Measurements from ENCODE around the gene ABLIM1. TPM values are rescaled to one million over a fixed set of nuclear protein-coding genes. Genes with fewer than 3 reads are reported as not detected.

Gene ABLIM1
- total and polyA plus RNA-seq, 2 of the 13 experiments (the other 11 are each of a cell fraction or from before 2014, with no cell fraction given) = 59.4 to 92.7 TPM

- intact Hi-C loops (cut with micrococcal nuclease; ENCODE audit: unreplicated experiment) (no loop called here), in situ Hi-C loops (cut with HindIII; ENCODE audit: extremely low pct_ligation_motif_present, low pct_unique_long_range_greater_than_20kb) (no loop called here)
- no peak overlapping the region for H2AFZ ChIP-seq (ENCODE audit: low read length)
- H3K27ac ChIP-seq (ENCODE audit: extremely low read length, insufficient read depth, low read length) = no peak overlapping the region
- WGBS (ENCODE audit: low lambda C conversion rate) = 64% methylated on average over 5 of the region's 5 CpGs
- no peak overlapping the region for H3K4me2 ChIP-seq (ENCODE audit: low read depth, low read length)
- peak; percentile 95 for TF ChIP-seq ZNF331 (CRISPR knock-in tag; IDR thresholded peaks at IDR 0.05)
- TF ChIP-seq ADNP (CRISPR knock-in tag; IDR thresholded peaks at IDR 0.05) = no peak
- TF ChIP-seq HNF1B (CRISPR knock-in tag; IDR thresholded peaks at IDR 0.05) = no peak
- 0 out of 2 replicates have a peak, but pooled peaks have one; percentile 31 for TF ChIP-seq FOSL2 (CRISPR knock-in tag; IDR thresholded peaks at IDR 0.05)
- no peak for TF ChIP-seq ZSCAN29 (CRISPR knock-in tag; conservative IDR thresholded peaks at IDR 0.05)
- no peaks in the 10 kb centered on the region for H3K79me2 ChIP-seq (ENCODE audit: insufficient read depth, low read length)
- DNase-seq (ENCODE audit: low spot score) (peak; percentile 22), FAIRE-seq (no peak), ATAC-seq (no peak)
- H3K27me3 ChIP-seq (ENCODE audit: control insufficient read depth in 1 of 2, insufficient read depth in 2 of 2, low read length in 2 of 2) = no peaks in the 10 kb centered on the region
- no peak overlapping the region for H3K9ac ChIP-seq (ENCODE audit: insufficient read depth, low read depth, low read length)
- POLR2A ChIA-PET = no interaction called here
- BruUV-seq (replicated peaks) = no TSS peak
- H3K36me3 ChIP-seq (replicated peaks in 1 of 2; ENCODE audit: control insufficient read depth in 1 of 2, insufficient read depth in 2 of 2, low read length in 2 of 2) = no peaks in the 10 kb centered on the region
- peaks cover 47% of the 10 kb centered on the region for H3K4me1 ChIP-seq (ENCODE audit: insufficient read depth, low read length)
- no peak overlapping the region for H3K4me3 ChIP-seq (replicated peaks in 1 of 3; ENCODE audit: insufficient read depth in 1 of 3, low read depth in 2 of 3, low read length in 3 of 3)
- H4K20me1 ChIP-seq (ENCODE audit: insufficient read depth, low read length) = no peaks in the 10 kb centered on the region
- H3K9me3 ChIP-seq (ENCODE audit: low read length) = no peaks in the 10 kb centered on the region
- CTCF ChIA-PET (ENCODE audit: low intra/inter-chr PET ratio, low total read pairs) = no interaction called here
These were observed 32.9 kb downstream of the ABLIM1 start for GRCh38 chr10:114624951-114625780.

GRCh38 chr10:114624422-114624821 is 33.7 kb downstream of the ABLIM1 start:
- H2AFZ ChIP-seq (ENCODE audit: low read length) = no peak overlapping the region
- no peak overlapping the region for H3K4me3 ChIP-seq (replicated peaks in 1 of 3; ENCODE audit: insufficient read depth in 1 of 3, low read depth in 2 of 3, low read length in 3 of 3)
- no TSS peak for BruUV-seq (replicated peaks)
- H3K4me2 ChIP-seq (ENCODE audit: low read depth, low read length) = peak overlapping the region; percentile 55; the same call in 1 of the 2 replicates
- H3K4me1 ChIP-seq (ENCODE audit: insufficient read depth, low read length) = peaks cover 39% of the 10 kb centered on the region
- H4K20me1 ChIP-seq (ENCODE audit: insufficient read depth, low read length) = no peaks in the 10 kb centered on the region
- H3K9me3 ChIP-seq (ENCODE audit: low read length) = no peaks in the 10 kb centered on the region
- H3K27me3 ChIP-seq (ENCODE audit: control insufficient read depth in 1 of 2, insufficient read depth in 2 of 2, low read length in 2 of 2) = no peaks in the 10 kb centered on the region
- no peaks in the 10 kb centered on the region for H3K79me2 ChIP-seq (ENCODE audit: insufficient read depth, low read length)
- H3K27ac ChIP-seq (ENCODE audit: extremely low read length, insufficient read depth, low read length) = peak overlapping the region; percentile 35
- H3K9ac ChIP-seq (ENCODE audit: insufficient read depth, low read depth, low read length) = no peak overlapping the region
- in situ Hi-C loops (cut with HindIII; ENCODE audit: extremely low pct_ligation_motif_present, low pct_unique_long_range_greater_than_20kb) (no loop called here), intact Hi-C loops (cut with micrococcal nuclease; ENCODE audit: unreplicated experiment) (no loop called here)
- ATAC-seq = no peak
- POLR2A ChIA-PET = interaction anchor here (1.1 to 1.4 kb wide), 4 partner anchors 8 to 59 kb away, joined by 4 to 5 read pairs (median 4); no protein-coding TSS in a partner anchor
- no peak for DNase-seq (ENCODE audit: low spot score)
- CTCF ChIA-PET (ENCODE audit: low intra/inter-chr PET ratio, low total read pairs) = no interaction called here
- no peaks in the 10 kb centered on the region for H3K36me3 ChIP-seq (replicated peaks in 1 of 2; ENCODE audit: control insufficient read depth in 1 of 2, insufficient read depth in 2 of 2, low read length in 2 of 2)
- no peak for FAIRE-seq
- WGBS (ENCODE audit: low lambda C conversion rate) = 66% methylated on average over 2 of the region's 2 CpGs
- TF ChIP-seq AKNA (CRISPR knock-in tag; IDR thresholded peaks at IDR 0.05; ENCODE audit: borderline replicate concordance) (no peak), CSRNP1 (CRISPR knock-in tag; IDR thresholded peaks at IDR 0.05) (no peak), ZNF746 (CRISPR knock-in tag; IDR thresholded peaks at IDR 0.05) (no peak), PHF5A (CRISPR knock-in tag; IDR thresholded peaks at IDR 0.05; ENCODE audit: low read depth, unreplicated experiment) (no peak)

Measured in HepG2 (cell line).